CD14-positive monocyte (primary cell): Measurements from ENCODE around the gene TDP2. TPM values are rescaled to one million over a fixed set of nuclear protein-coding genes. Genes with fewer than 3 reads are reported as not detected.
A peak's percentile ranks its signal among the peaks of the same experiment; 100 is the strongest.

Experiments used
- DNase-seq, 3 donors: peaks; one replicate each; pipeline ENCODE4 v3.0.0-alpha.2; 2011 to 2022
- H2AFZ ChIP-seq: 2 replicates; pipeline ENCODE4 v1.6.0; 2012; ENCODE audit warnings: mild to moderate bottlenecking, low read depth, low read length, inconsistent platforms; ENCODE audit not compliant: insufficient read depth, poor library complexity, severe bottlenecking
- H3K27ac ChIP-seq, 2 donors: 1 replicate in 1 of 2; 2 replicates in 1 of 2; pipeline ENCODE4 v1.5.1; 2012 to 2013; ENCODE audit warnings: low read length in 2 of 2, control low read depth in 1 of 2, inconsistent platforms in 1 of 2, low read depth in 1 of 2, mild to moderate bottlenecking in 1 of 2
- H3K27me3 ChIP-seq, 2 donors: one replicate each; pipeline versions ENCODE4 v1.6.0 to v1.6.1; 2011 to 2013; ENCODE audit warnings: low read length in 2 of 2; ENCODE audit not compliant: control insufficient read depth in 2 of 2, insufficient read depth in 2 of 2
- H3K36me3 ChIP-seq, 2 donors: replicated peaks in 1 of 2; 1 replicate in 1 of 2; 2 replicates in 1 of 2; pipeline versions ENCODE4 v1.5.1 to v1.6.1; 2012 to 2013; ENCODE audit warnings: low read length in 2 of 2, control low read depth in 1 of 2, inconsistent platforms in 1 of 2, mild to moderate bottlenecking in 1 of 2; ENCODE audit not compliant: insufficient read depth in 2 of 2, control insufficient read depth in 1 of 2
- H3K4me1 ChIP-seq, 2 donors: 1 replicate in 1 of 2; 2 replicates in 1 of 2; pipeline versions ENCODE4 v1.5.1 to v1.6.1; 2012 to 2013; ENCODE audit warnings: low read length in 2 of 2, control low read depth in 1 of 2, inconsistent platforms in 1 of 2, mild to moderate bottlenecking in 1 of 2, moderate library complexity in 1 of 2; ENCODE audit not compliant: insufficient read depth in 2 of 2, control insufficient read depth in 1 of 2
- H3K4me2 ChIP-seq: replicated peaks from 2 replicates; pipeline ENCODE3; 2012; ENCODE audit warnings: low read length, moderate library complexity, mild to moderate bottlenecking; ENCODE audit not compliant: poor library complexity, severe bottlenecking; ENCODE audit errors: extremely low read depth
- H3K4me3 ChIP-seq, 3 experiments: fragments of 200-600 bp in 1 of 3; sonication (generic) in 1 of 3; replicated peaks in 1 of 3; 1 replicate in 2 of 3; 2 replicates in 1 of 3; pipeline ENCODE4 v1.5.1; 2011 to 2013; ENCODE audit warnings: low read length in 3 of 3, mild to moderate bottlenecking in 3 of 3, control low read depth in 2 of 3, low read depth in 2 of 3, inconsistent platforms in 1 of 3, moderate library complexity in 1 of 3
- H3K79me2 ChIP-seq: 2 replicates; pipeline ENCODE4 v1.6.0; 2012; ENCODE audit warnings: mild to moderate bottlenecking, control low read depth, inconsistent platforms, low read length, moderate library complexity; ENCODE audit not compliant: insufficient read depth
- H3K9ac ChIP-seq: 2 replicates; pipeline ENCODE4 v1.6.0; 2017; ENCODE audit warnings: low read length, mild to moderate bottlenecking; ENCODE audit not compliant: insufficient read depth, poor library complexity, severe bottlenecking
- H3K9me3 ChIP-seq, 2 donors: replicated peaks in 1 of 2; 1 replicate in 1 of 2; 2 replicates in 1 of 2; pipeline versions ENCODE4 v1.5.1 to v1.6.1; 2012 to 2013; ENCODE audit warnings: low read length in 2 of 2, control low read depth in 1 of 2; ENCODE audit not compliant: control insufficient read depth in 1 of 2, insufficient read depth in 1 of 2
- H4K20me1 ChIP-seq: 2 replicates; pipeline ENCODE4 v1.6.0; 2012; ENCODE audit warnings: mild to moderate bottlenecking, low read length, control low read depth, moderate library complexity; ENCODE audit not compliant: insufficient read depth
- H3K27ac Mint-ChIP-seq, 7 donors: one replicate each; pipeline ENCODE4 v1.8.0; 2020; ENCODE audit warnings: mild to moderate bottlenecking in 7 of 7, mixed read lengths in 7 of 7, moderate library complexity in 6 of 7, inconsistent platforms in 2 of 7
- H3K27me3 Mint-ChIP-seq, 3 donors: one replicate each; pipeline ENCODE4 v1.8.0; 2021 to 2022; ENCODE audit warnings: low read depth in 3 of 3, mild to moderate bottlenecking in 3 of 3, mixed read lengths in 3 of 3, moderate library complexity in 3 of 3, inconsistent platforms in 1 of 3
- H3K36me3 Mint-ChIP-seq, 2 donors: one replicate each; pipeline ENCODE4 v1.8.0; 2020; ENCODE audit warnings: mixed read lengths in 2 of 2, inconsistent platforms in 1 of 2, mild to moderate bottlenecking in 1 of 2
- H3K4me1 Mint-ChIP-seq: one replicate; pipeline ENCODE4 v1.8.0; 2020; ENCODE audit warnings: mild to moderate bottlenecking, mixed read lengths
- H3K4me3 Mint-ChIP-seq, 2 donors: one replicate each; pipeline ENCODE4 v1.8.0; 2020; ENCODE audit warnings: mild to moderate bottlenecking in 2 of 2, mixed read lengths in 2 of 2, moderate library complexity in 1 of 2
- H3K9me3 Mint-ChIP-seq, 7 donors: one replicate each; pipeline ENCODE4 v1.8.0; 2020 to 2022; ENCODE audit warnings: mixed read lengths in 7 of 7, mild to moderate bottlenecking in 6 of 7, moderate library complexity in 6 of 7, inconsistent platforms in 2 of 7
- CTCF ChIP-seq: fragments of 200-600 bp; IDR thresholded peaks from one replicate; pipeline ENCODE4 v1.8.0; 2022; ENCODE audit warnings: antibody characterized with exemption, mild to moderate bottlenecking
- WGBS: methylation state at CpG from one replicate; pipeline ENCODE4 v1.1.5; 2013; ENCODE audit warnings: missing lambda C conversion rate; ENCODE audit not compliant: insufficient coverage; 5-methylcytosine and 5-hydroxymethylcytosine counted together
- intact Hi-C, 2 donors: fragments of 100-400 bp; cut with micrococcal nuclease; formaldehyde crosslinking; loops; one replicate each; pipeline versions ENCODE4 v1.15.0 to v1.15.1; 2023
- polyA plus RNA-seq, 3 donors: library from polyadenylated mRNA; depleted of rRNA in 1 of 3; unstranded in 2 of 3; stranded (reverse) in 1 of 3; fragments of 300-500 nt in 2 of 3; fragments of >200 nt in 1 of 3; fragmentation: Illumina TruSeq in 2 of 3; gene quantifications; 1 replicate in 2 of 3; 2 replicates in 1 of 3; pipeline ENCODE4 v1.2.3, GENCODE V29; 2012 to 2021

TDP2 gene
- polyA plus RNA-seq, 3 donors, result 21.0 to 24.2 (median 21.8) TPM

GRCh38 chr6:24664046-24664987 is 2.4 kb downstream of the TDP2 start:
- TF ChIP-seq CTCF, result no peak
- H3K27ac Mint-ChIP-seq, result peak overlapping the region in 3 of 7 donors; percentile 1 to 65 (median 24)
- H3K4me3 ChIP-seq, result no peak overlapping the region
- peak overlapping the region in 1 of 2 donors; percentile 91 for H3K27ac ChIP-seq
- H3K4me1 ChIP-seq, result peaks cover 26 to 39% of the 10 kb centered on the region in 2 donors
- H3K4me1 Mint-ChIP-seq, result peaks cover 47% of the 10 kb centered on the region
- H3K36me3 ChIP-seq, result peaks cover 23 to 36% of the 10 kb centered on the region in 2 donors
- H2AFZ ChIP-seq, result no peak overlapping the region
- no peak overlapping the region for H3K9ac ChIP-seq
- 100% methylated on average over 5 of the region's 7 CpGs for WGBS
- H3K36me3 Mint-ChIP-seq, result peaks cover 39% of the 10 kb centered on the region in 2 donors
- H3K27me3 Mint-ChIP-seq, result peaks cover 0 to 2% (median 0%) of the 10 kb centered on the region in 3 donors
- no peak for DNase-seq
- intact Hi-C loops, result loop anchor here in 1 of 2 donors (10.0 kb wide), 1 partner anchor 60 kb away; no protein-coding TSS in a partner anchor
- H3K4me3 Mint-ChIP-seq, result no peak overlapping the region
- H3K27me3 ChIP-seq, result no peaks in the 10 kb centered on the region
- H3K79me2 ChIP-seq, result peaks cover 56% of the 10 kb centered on the region
- H3K9me3 Mint-ChIP-seq, result peaks cover 0 to 3% (median 0%) of the 10 kb centered on the region in 7 donors
- no peak overlapping the region for H3K4me2 ChIP-seq
- H4K20me1 ChIP-seq, result peaks cover 5% of the 10 kb centered on the region
- no peaks in the 10 kb centered on the region for H3K9me3 ChIP-seq

GRCh38 chr6:24663189-24663588 is 3.5 kb downstream of the TDP2 start:
- Histone ChIP-seq H3K79me2 (peaks cover 52% of the 10 kb centered on the region), H3K27ac (no peak overlapping the region), H3K4me1 (peaks cover 38 to 50% of the 10 kb centered on the region in 2 donors), H3K36me3 (peaks cover 23 to 37% of the 10 kb centered on the region in 2 donors), H2AFZ (no peak overlapping the region), H3K9ac (no peak overlapping the region), H3K9me3 (no peaks in the 10 kb centered on the region), H4K20me1 (peaks cover 5% of the 10 kb centered on the region), H3K4me3 (no peak overlapping the region), H3K27me3 (no peaks in the 10 kb centered on the region), H3K4me2 (no peak overlapping the region)
- H3K4me3 Mint-ChIP-seq, result no peak overlapping the region
- WGBS, result no CpG with 5 or more reads among the region's 1 CpG
- intact Hi-C loops, result loop anchor here in 1 of 2 donors (10.0 kb wide), 1 partner anchor 62 kb away; no protein-coding TSS in a partner anchor
- DNase-seq, result no peak
- peaks cover 39 to 43% of the 10 kb centered on the region in 2 donors for H3K36me3 Mint-ChIP-seq
- peaks cover 50% of the 10 kb centered on the region for H3K4me1 Mint-ChIP-seq
- peaks cover 0 to 3% (median 0%) of the 10 kb centered on the region in 7 donors for H3K9me3 Mint-ChIP-seq
- no peak for TF ChIP-seq CTCF
- H3K27me3 Mint-ChIP-seq, result no peaks in the 10 kb centered on the region
- peak overlapping the region in 1 of 7 donors; percentile 22 for H3K27ac Mint-ChIP-seq
